GM23248 (cell line): Measurements from ENCODE around the gene FAM193A.

Experiments used
- EZH2 ChIP-seq: fragments of 200-600 bp; sonication (generic); IDR thresholded peaks from 2 replicates; pipeline ENCODE4 v1.6.1; 2018; ENCODE audit warnings: antibody characterized with exemption, mild to moderate bottlenecking; ENCODE audit not compliant: insufficient read depth, poor library complexity, severe bottlenecking
- EZH2phosphoT487 ChIP-seq: fragments of 200-600 bp; sonication (generic); IDR thresholded peaks from 2 replicates; pipeline ENCODE4 v1.6.1; 2018; ENCODE audit warnings: antibody characterized with exemption, moderate library complexity, mild to moderate bottlenecking, low read depth; ENCODE audit not compliant: insufficient read depth

GRCh38 chr4:2586502-2586901 lies 50.1 kb downstream of the FAM193A start:
- no peak for TF ChIP-seq EZH2
- no peak for TF ChIP-seq EZH2phosphoT487
